Measurements from ENCODE around the gene GRM7. TPM values are rescaled to one million over a fixed set of nuclear protein-coding genes. Genes with fewer than 3 reads are reported as not detected.

Gene GRM7
- polyA plus RNA-seq, 1 experiment: not detected

DNA sequence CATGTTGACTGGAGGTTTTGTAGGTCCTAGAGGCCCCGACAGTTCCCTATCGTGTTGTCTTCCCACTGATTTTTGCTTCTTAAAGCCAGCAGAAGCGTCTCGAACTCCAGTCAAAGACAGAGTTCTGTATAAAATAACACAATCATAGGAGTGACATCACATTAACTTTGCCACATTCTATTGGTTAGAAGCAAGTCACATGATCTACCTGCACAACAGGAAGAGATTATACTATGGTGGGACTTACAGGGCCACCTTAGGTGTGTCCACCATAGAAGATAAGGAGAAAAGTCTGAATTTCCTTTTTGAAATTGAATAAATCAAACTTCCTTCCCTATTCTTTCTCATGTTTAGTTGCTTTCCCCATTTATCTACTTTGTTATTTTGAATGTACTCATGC is 365.5 kb downstream of the GRM7 start:
- Histone ChIP-seq H3K27me3 (ENCODE audit: control insufficient read depth, insufficient read depth, low read length) (no peaks in the 10 kb centered on the region), H3K9me3 (ENCODE audit: control insufficient read depth, insufficient read depth, low read length) (peaks cover 9% of the 10 kb centered on the region), H3K4me3 (ENCODE audit: low read depth, low read length) (no peak overlapping the region), H3K27ac (ENCODE audit: low read depth, low read length) (no peak overlapping the region)
- TF ChIP-seq, protein P1, sequence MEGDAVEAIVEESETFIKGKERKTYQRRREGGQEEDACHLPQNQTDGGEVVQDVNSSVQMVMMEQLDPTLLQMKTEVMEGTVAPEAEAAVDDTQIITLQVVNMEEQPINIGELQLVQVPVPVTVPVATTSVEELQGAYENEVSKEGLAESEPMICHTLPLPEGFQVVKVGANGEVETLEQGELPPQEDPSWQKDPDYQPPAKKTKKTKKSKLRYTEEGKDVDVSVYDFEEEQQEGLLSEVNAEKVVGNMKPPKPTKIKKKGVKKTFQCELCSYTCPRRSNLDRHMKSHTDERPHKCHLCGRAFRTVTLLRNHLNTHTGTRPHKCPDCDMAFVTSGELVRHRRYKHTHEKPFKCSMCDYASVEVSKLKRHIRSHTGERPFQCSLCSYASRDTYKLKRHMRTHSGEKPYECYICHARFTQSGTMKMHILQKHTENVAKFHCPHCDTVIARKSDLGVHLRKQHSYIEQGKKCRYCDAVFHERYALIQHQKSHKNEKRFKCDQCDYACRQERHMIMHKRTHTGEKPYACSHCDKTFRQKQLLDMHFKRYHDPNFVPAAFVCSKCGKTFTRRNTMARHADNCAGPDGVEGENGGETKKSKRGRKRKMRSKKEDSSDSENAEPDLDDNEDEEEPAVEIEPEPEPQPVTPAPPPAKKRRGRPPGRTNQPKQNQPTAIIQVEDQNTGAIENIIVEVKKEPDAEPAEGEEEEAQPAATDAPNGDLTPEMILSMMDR (IDR thresholded peaks at IDR 0.05; ENCODE audit: low read depth, low read length): no peak
- CTCF ChIA-PET: no interaction called here
- POLR2A ChIA-PET: no interaction called here
- DNase-seq (ENCODE audit: low read depth, low spot score): no peak

DNA sequence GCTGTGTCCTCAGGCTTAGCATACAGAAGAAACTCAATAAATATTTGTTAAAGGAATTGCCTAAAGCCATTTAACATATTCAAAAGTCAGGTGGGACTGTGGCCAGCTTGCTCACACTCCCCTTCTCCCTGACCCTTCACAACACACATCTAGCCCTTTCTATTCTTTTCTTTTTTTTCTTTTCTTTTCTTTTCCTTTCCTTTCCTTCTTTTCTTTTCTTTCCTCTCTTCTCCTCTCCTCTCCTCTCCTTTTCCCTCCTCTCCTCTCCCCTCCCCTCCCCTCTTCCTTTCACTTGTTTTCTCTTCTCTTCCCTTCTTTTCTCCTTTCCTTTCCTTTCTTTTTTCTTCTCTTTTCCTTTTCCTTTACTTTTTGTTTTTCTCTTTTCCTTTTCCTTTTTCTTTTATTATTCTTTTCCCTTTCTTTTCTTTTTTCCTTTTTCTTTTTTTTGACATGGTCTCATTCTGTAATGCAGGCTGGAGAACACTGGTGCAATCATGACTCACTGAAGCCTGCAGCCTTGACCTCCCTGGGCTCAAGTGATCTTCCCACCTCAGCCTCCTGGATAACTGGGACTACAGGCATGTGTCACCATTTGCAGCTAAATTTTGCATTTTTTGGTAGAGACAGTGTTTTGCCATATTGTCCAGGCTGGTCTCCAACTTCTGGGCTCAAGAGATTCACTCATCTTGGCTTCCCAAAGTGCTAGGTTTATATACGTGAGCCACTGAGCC is 377.8 kb downstream of the GRM7 start:
- POLR2A ChIA-PET: no interaction called here
- no peak for DNase-seq (ENCODE audit: low read depth, low spot score)
- CTCF ChIA-PET: no interaction called here
- TF ChIP-seq, protein P1 (IDR thresholded peaks at IDR 0.05; ENCODE audit: low read depth, low read length): no peak
- Histone ChIP-seq H3K27ac (ENCODE audit: low read depth, low read length) (no peak overlapping the region), H3K4me3 (ENCODE audit: low read depth, low read length) (no peak overlapping the region), H3K27me3 (ENCODE audit: control insufficient read depth, insufficient read depth, low read length) (no peaks in the 10 kb centered on the region), H3K9me3 (ENCODE audit: control insufficient read depth, insufficient read depth, low read length) (peaks cover 6% of the 10 kb centered on the region)

DNA sequence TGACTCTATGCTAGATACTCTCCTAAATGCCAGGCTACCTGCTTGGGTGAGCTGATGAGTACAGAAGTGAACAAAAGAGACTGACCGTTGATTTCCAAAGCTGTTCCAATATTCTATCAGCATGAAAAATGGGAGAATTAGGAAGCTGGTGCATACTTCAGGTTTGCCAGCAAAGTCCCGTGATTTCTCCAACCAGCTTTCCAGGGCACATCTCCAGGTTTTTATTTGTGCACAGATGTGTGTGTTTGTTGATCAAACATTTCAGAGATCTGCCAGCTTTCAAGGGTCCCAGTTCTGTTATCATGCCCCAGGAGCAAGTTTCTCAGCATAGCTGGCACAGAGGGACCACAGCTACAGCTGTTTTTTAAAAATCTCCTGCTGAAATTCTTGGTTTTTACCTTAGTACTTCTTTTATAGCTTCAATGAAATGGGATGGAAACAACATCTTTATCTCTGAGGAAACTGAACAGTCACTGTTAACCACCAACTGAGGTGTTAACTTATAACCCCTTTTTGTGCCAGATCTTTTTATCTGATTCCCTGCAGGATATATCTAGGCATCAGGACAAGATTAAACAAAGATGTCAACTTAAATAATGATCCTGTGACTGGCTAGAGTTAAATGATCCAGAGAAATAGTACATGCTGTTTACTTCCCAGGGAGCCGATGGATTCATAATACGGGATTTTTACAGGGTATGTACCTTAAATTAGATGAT is 380.8 kb downstream of the GRM7 start:
- DNase-seq (ENCODE audit: low read depth, low spot score): no peak
- POLR2A ChIA-PET: no interaction called here
- Histone ChIP-seq H3K27ac (ENCODE audit: low read depth, low read length) (no peak overlapping the region), H3K4me3 (ENCODE audit: low read depth, low read length) (no peak overlapping the region), H3K9me3 (ENCODE audit: control insufficient read depth, insufficient read depth, low read length) (peaks cover 6% of the 10 kb centered on the region), H3K27me3 (ENCODE audit: control insufficient read depth, insufficient read depth, low read length) (no peaks in the 10 kb centered on the region)
- CTCF ChIA-PET: no interaction called here
- TF ChIP-seq, protein P1 (IDR thresholded peaks at IDR 0.05; ENCODE audit: low read depth, low read length): no peak

DNA sequence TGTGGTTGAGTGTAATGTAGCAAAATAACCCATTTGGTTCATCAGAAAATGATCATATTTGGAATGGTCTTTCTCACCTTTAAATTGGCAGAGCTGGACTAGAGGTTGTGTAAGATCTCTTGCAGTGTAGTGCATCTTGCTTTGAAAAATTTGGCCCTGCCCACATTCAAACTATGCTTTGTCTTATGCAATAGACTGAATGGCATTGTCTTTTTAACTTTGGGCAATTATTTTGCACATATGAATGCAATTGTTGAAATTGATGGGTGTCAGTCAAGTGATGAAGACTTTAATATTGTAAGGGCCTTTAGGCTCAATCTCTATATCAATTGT is 381.4 kb downstream of the GRM7 start:
- DNase-seq (ENCODE audit: low read depth, low spot score): no peak
- CTCF ChIA-PET: no interaction called here
- POLR2A ChIA-PET: no interaction called here
- Histone ChIP-seq H3K27ac (ENCODE audit: low read depth, low read length) (no peak overlapping the region), H3K4me3 (ENCODE audit: low read depth, low read length) (no peak overlapping the region), H3K27me3 (ENCODE audit: control insufficient read depth, insufficient read depth, low read length) (no peaks in the 10 kb centered on the region), H3K9me3 (ENCODE audit: control insufficient read depth, insufficient read depth, low read length) (peaks cover 6% of the 10 kb centered on the region)
- TF ChIP-seq, protein P1 (IDR thresholded peaks at IDR 0.05; ENCODE audit: low read depth, low read length): no peak

DNA sequence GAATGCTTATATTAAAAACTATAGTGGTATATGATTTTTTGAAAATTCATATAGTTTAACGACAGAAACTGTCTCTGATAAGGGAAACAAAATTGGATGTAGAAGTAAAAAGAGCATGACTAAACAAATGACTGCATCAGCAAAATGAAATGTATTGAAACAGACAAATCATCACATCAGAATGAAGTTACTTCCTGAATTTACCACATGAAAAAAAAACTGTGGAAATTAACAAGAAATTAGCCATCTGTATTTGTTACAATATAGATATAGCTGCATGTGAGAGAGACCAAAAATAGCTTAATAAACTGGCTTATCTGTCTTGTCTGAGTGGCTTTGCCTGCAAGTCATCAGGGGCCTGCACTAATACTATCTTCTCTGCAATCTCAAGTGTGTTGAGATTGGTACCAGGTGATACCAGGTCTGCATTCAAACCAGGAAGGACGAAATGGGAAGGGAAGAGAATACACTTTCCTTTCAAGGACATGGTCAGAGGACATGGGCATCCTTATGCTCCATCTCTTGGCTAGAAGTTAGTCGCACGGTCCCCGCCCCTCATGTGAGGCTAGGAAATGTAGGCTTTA is 388.7 kb downstream of the GRM7 start:
- Histone ChIP-seq H3K27me3 (ENCODE audit: control insufficient read depth, insufficient read depth, low read length) (no peaks in the 10 kb centered on the region), H3K27ac (ENCODE audit: low read depth, low read length) (no peak overlapping the region), H3K9me3 (ENCODE audit: control insufficient read depth, insufficient read depth, low read length) (peaks cover 12% of the 10 kb centered on the region; the same call in 1 of the 2 replicates), H3K4me3 (ENCODE audit: low read depth, low read length) (no peak overlapping the region)
- POLR2A ChIA-PET: no interaction called here
- CTCF ChIA-PET: no interaction called here
- TF ChIP-seq, protein P1 (IDR thresholded peaks at IDR 0.05; ENCODE audit: low read depth, low read length): no peak
- no peak for DNase-seq (ENCODE audit: low read depth, low spot score)

All from AG04450 (cell line).